A549 (cell line): Measurements from ENCODE around the gene PLA2G4F. TPM values are rescaled to one million over a fixed set of nuclear protein-coding genes. Genes with fewer than 3 reads are reported as not detected.

Experiments used
- ATAC-seq, 2 experiments: fragments of 200-7000 bp in 1 of 2; fragments of >200 bp in 1 of 2; cut with Nextera tagmentation in 1 of 2; cut with Tn5 transposase in 1 of 2; 3 replicates each; pipeline versions ENCODE4 v1.8.0 to v1.9.1; 2018 to 2020; ENCODE audit warnings: mild to moderate bottlenecking in 1 of 2, moderate library complexity in 1 of 2
- CTCF ChIA-PET: fragments of 300-600 bp; sonication (Branson Sonifier 250); formaldehyde crosslinking; extraction: SDS; loops from one replicate; lab custom pipeline; 2021; ENCODE audit warnings: antibody characterized with exemption, inconsistent platforms; lab: Yijun Ruan, JAX
- POLR2A ChIA-PET: fragments of 350-600 bp; formaldehyde crosslinking; extraction: SDS; loops from one replicate; lab custom pipeline; 2021; ENCODE audit warnings: antibody characterized with exemption, inconsistent platforms; lab: Yijun Ruan, JAX
- DNase-seq, 2 experiments: peaks; one replicate each; pipeline versions ENCODE4 v3.0.0 to v3.0.0-alpha.2; 2011 to 2016; ENCODE audit warnings: low read depth in 1 of 2, low spot score in 1 of 2
- FAIRE-seq: peaks from 2 replicates; lab custom pipeline; 2011; peaks lifted over from hg19 to GRCh38; lab: Jason Lieb, UNC
- H3K27ac ChIP-seq, 2 experiments: fragments of >200 bp; sonication (Bioruptor Twin); formaldehyde crosslinking; 3 replicates each; pipeline ENCODE4 v1.5.1; 2016 to 2017
- H3K4me1 ChIP-seq: fragments of >200 bp; sonication (Bioruptor Twin); formaldehyde crosslinking; 3 replicates; pipeline ENCODE4 v1.6.1; 2016
- H3K4me2 ChIP-seq: fragments of >200 bp; sonication (Bioruptor Twin); formaldehyde crosslinking; 3 replicates; pipeline ENCODE4 v1.6.1; 2016
- H3K4me3 ChIP-seq: fragments of >200 bp; sonication (Bioruptor Twin); formaldehyde crosslinking; 3 replicates; pipeline ENCODE4 v1.5.1; 2016
- H3K9me3 ChIP-seq: fragments of >200 bp; sonication (Bioruptor Twin); formaldehyde crosslinking; 3 replicates; pipeline ENCODE4 v1.6.1; 2016
- BHLHE40 ChIP-seq: IDR thresholded peaks from 2 replicates; pipeline ENCODE4 v1.6.1; 2012; ENCODE audit warnings: low read depth, low read length, inconsistent platforms
- CHD4 ChIP-seq: fragments of 200-600 bp; sonication (generic); IDR thresholded peaks from 2 replicates; pipeline ENCODE4 v1.6.1; 2016; ENCODE audit warnings: antibody characterized with exemption, mild to moderate bottlenecking, borderline replicate concordance
- EHMT2 ChIP-seq: fragments of 200-600 bp; sonication (generic); IDR thresholded peaks from 2 replicates; pipeline ENCODE4 v1.6.1; 2016; ENCODE audit warnings: antibody characterized with exemption, low read depth, mild to moderate bottlenecking, moderate library complexity
- FOSB ChIP-seq: fragments of 250-450 bp; sonication (Bioruptor Pico); IDR thresholded peaks from 2 replicates; pipeline ENCODE4 v1.5.0; 2020; ENCODE audit warnings: mild to moderate bottlenecking, moderate library complexity
- FOXS1 ChIP-seq: fragments of 250-450 bp; sonication (Bioruptor Pico); IDR thresholded peaks from 2 replicates; pipeline ENCODE4 v1.5.0; 2020; ENCODE audit warnings: mild to moderate bottlenecking, moderate library complexity
- GATA3 ChIP-seq: IDR thresholded peaks from 2 replicates; pipeline ENCODE4 v1.6.1; 2012; ENCODE audit warnings: borderline replicate concordance
- HEYL ChIP-seq: fragments of 250-450 bp; sonication (Bioruptor Pico); IDR thresholded peaks from 2 replicates; pipeline ENCODE4 v1.8.0; 2021; ENCODE audit warnings: mild to moderate bottlenecking, moderate library complexity
- HOXA7 ChIP-seq: fragments of 250-450 bp; sonication (Bioruptor Pico); IDR thresholded peaks from 2 replicates; pipeline ENCODE4 v1.5.0; 2020; ENCODE audit warnings: mild to moderate bottlenecking, moderate library complexity
- RCOR1 ChIP-seq: fragments of 150-350 bp; IDR thresholded peaks from 2 replicates; pipeline ENCODE4 v1.6.1; 2014; ENCODE audit warnings: antibody characterized with exemption, low read length, low read depth
- SMC3 ChIP-seq: fragments of >200 bp; sonication (Bioruptor Twin); formaldehyde crosslinking; IDR thresholded peaks from 3 replicates; pipeline ENCODE4 v1.6.1; 2018; ENCODE audit warnings: inconsistent platforms
- SREBF2 ChIP-seq: fragments of 450-650 bp; IDR thresholded peaks from 2 replicates; pipeline ENCODE4 v1.6.1; 2014; ENCODE audit warnings: mild to moderate bottlenecking, moderate library complexity
- ZFP36 ChIP-seq: fragments of 450-650 bp; IDR thresholded peaks from 2 replicates; pipeline ENCODE4 v1.6.1; 2014; ENCODE audit warnings: borderline replicate concordance; ENCODE audit not compliant: partially characterized antibody
- ZSCAN20 ChIP-seq: fragments of 250-450 bp; sonication (Bioruptor Pico); IDR thresholded peaks from 2 replicates; pipeline ENCODE4 v1.8.0; 2022; ENCODE audit warnings: mild to moderate bottlenecking, moderate library complexity
- WGBS: methylation state at CpG from one replicate; pipeline ENCODE4 v1.1.6; 2017; ENCODE audit errors: missing lambda C conversion rate; 5-methylcytosine and 5-hydroxymethylcytosine counted together
- polyA plus RNA-seq, 4 experiments: library from polyadenylated mRNA; depleted of rRNA in 3 of 4; stranded (reverse); fragments of >200 nt; fragmentation: RNase III in 1 of 4; extraction: RNeasy Plus Mini Kit Qiagen cat#74134 plus additional on column Dnase treatment in 1 of 4; gene quantifications; 2 replicates in 3 of 4; 3 replicates in 1 of 4; pipeline ENCODE4 v1.2.3, GENCODE V29; 2011 to 2017
- TF ChIP-seq, protein P1 (sequence below): fragments of 200-600 bp; sonication (generic); IDR thresholded peaks from 2 replicates; pipeline ENCODE4 v1.6.1; 2016; ENCODE audit warnings: antibody characterized with exemption, mild to moderate bottlenecking, moderate library complexity
- TF ChIP-seq, protein P2 (sequence below): IDR thresholded peaks from 2 replicates; pipeline ENCODE4 v1.6.1; 2012; ENCODE audit warnings: low read depth, borderline replicate concordance

Gene PLA2G4F
- polyA plus RNA-seq, 2 of the 4 experiments (the other 2 are of a cell fraction): not detected

DNA sequence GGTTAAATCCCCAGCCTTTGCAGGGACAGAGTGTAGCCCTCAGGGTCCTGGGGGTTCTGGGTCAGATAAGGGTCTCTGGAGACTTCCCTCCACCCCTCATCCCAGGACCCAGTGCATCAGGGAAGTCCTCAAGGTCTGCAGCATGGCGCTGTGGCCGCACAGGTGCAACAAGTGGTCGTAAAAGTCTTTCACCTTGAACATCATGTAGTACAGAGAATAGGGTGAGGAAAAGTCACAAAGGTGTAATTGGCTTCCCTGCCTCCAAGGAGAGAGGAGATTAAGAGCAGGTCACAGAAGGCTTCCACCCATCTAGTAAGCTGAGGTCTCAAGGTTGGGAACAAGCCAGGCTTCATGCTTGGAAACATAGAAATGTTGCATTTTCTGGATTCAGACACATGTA, 32.9 kb downstream of the PLA2G4F start:
- 59% methylated on average over 2 of the region's 3 CpGs for WGBS
- H3K4me3 ChIP-seq: no peak overlapping the region
- TF ChIP-seq, protein P1, sequence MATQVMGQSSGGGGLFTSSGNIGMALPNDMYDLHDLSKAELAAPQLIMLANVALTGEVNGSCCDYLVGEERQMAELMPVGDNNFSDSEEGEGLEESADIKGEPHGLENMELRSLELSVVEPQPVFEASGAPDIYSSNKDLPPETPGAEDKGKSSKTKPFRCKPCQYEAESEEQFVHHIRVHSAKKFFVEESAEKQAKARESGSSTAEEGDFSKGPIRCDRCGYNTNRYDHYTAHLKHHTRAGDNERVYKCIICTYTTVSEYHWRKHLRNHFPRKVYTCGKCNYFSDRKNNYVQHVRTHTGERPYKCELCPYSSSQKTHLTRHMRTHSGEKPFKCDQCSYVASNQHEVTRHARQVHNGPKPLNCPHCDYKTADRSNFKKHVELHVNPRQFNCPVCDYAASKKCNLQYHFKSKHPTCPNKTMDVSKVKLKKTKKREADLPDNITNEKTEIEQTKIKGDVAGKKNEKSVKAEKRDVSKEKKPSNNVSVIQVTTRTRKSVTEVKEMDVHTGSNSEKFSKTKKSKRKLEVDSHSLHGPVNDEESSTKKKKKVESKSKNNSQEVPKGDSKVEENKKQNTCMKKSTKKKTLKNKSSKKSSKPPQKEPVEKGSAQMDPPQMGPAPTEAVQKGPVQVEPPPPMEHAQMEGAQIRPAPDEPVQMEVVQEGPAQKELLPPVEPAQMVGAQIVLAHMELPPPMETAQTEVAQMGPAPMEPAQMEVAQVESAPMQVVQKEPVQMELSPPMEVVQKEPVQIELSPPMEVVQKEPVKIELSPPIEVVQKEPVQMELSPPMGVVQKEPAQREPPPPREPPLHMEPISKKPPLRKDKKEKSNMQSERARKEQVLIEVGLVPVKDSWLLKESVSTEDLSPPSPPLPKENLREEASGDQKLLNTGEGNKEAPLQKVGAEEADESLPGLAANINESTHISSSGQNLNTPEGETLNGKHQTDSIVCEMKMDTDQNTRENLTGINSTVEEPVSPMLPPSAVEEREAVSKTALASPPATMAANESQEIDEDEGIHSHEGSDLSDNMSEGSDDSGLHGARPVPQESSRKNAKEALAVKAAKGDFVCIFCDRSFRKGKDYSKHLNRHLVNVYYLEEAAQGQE: no peak
- TF ChIP-seq, all 56 proteins: peak for 0
- Histone ChIP-seq H3K27ac (no peak overlapping the region), H3K4me2 (no peak overlapping the region), H3K4me1 (no peaks in the 10 kb centered on the region), H3K9me3 (no peaks in the 10 kb centered on the region)
- ATAC-seq (no peak), DNase-seq (no peak), FAIRE-seq (no peak)
- ChIA-PET POLR2A (no interaction called here), CTCF (no interaction called here)

DNA sequence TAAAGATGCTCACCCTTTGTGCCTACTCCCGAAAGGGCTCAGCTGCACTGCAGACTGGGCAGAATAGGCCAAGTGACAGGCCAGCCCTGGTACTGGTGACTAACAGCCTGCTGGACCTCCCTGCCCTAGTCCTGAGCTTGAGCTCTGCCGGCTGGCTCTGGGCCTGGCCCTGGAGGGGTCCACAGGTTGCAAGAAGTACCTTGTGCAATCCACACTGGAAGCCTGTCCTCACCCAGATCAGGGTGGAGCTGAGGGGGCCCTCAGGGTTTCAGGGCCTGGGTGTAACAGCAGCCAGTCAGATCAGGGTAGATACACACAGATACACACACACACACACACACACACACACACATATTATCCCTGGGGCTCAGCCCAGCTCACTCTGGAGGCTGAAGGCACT, 34.8 kb downstream of the PLA2G4F start:
- H3K9me3 ChIP-seq: no peaks in the 10 kb centered on the region
- WGBS: 8% methylated on average over 2 of the region's 2 CpGs
- FAIRE-seq: no peak

DNA sequence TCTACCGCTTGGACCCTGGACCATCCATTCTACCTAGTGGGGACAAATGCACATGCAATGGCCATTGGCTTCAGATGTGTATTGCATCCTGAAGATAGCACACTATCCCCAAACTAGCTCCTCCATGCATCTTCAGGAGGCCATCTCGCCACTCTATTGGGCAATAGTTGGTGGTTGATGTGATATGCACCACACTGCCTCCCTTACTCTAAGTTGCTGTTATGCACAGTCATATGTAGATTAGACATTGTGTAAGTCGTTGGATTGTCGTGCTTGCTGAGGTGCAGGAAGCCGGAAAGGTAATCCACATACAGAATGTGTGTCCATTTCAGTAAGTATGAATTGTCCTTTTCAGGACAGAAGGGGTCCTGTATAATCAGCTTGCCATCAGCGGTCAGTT, 35.4 kb downstream of the PLA2G4F start:
- no peak overlapping the region for H3K4me3 ChIP-seq
- FAIRE-seq: no peak
- TF ChIP-seq RCOR1 (no peak), GATA3 (no peak)
- CTCF ChIA-PET: interaction anchor here (0.9 to 2.5 kb wide), 3 partner anchors 13 to 37 kb away, joined by 3 to 8 read pairs (median 7); no protein-coding TSS in a partner anchor
- H3K4me1 ChIP-seq: no peaks in the 10 kb centered on the region
- H3K4me2 ChIP-seq: no peak overlapping the region
- no peak for DNase-seq
- H3K9me3 ChIP-seq: 0 out of 3 replicates have a peak, but pooled peaks cover 3% of the 10 kb centered on the region
- POLR2A ChIA-PET: no interaction called here
- WGBS: 78% methylated on average over 6 of the region's 6 CpGs
- H3K27ac ChIP-seq: no peak overlapping the region
- no peak for ATAC-seq

More for the DNA sequence above, 34.8 kb downstream of the PLA2G4F start:
- ATAC-seq: no peak
- no peaks in the 10 kb centered on the region for H3K4me1 ChIP-seq
- CTCF ChIA-PET: interaction anchor here (1.9 to 2.5 kb wide), 2 partner anchors 16 to 38 kb away, joined by 7 to 8 read pairs; no protein-coding TSS in a partner anchor
- no peak overlapping the region for H3K4me2 ChIP-seq
- TF ChIP-seq ZFP36 (no peak), SREBF2 (no peak), ZSCAN20 (CRISPR knock-in tag) (no peak), EHMT2 (no peak), HOXA7 (CRISPR knock-in tag) (no peak), BHLHE40 (no peak), RCOR1 (no peak), FOSB (no peak), CHD4 (no peak), FOXS1 (CRISPR knock-in tag) (no peak), HEYL (CRISPR knock-in tag) (no peak), SMC3 (no peak)
- TF ChIP-seq, protein P2, sequence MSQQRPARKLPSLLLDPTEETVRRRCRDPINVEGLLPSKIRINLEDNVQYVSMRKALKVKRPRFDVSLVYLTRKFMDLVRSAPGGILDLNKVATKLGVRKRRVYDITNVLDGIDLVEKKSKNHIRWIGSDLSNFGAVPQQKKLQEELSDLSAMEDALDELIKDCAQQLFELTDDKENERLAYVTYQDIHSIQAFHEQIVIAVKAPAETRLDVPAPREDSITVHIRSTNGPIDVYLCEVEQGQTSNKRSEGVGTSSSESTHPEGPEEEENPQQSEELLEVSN: no peak
- TF ChIP-seq, protein P1: no peak
- no peak for DNase-seq
- H3K4me3 ChIP-seq: no peak overlapping the region
- POLR2A ChIA-PET: no interaction called here
- no peak overlapping the region for H3K27ac ChIP-seq
